GM21423 (cell line): ENCODE results near the gene REV3L.
A peak's percentile ranks its signal among the peaks of the same experiment; 100 is the strongest.
"Not testable (repeated sequence)": the region's sequence is repeated elsewhere in the genome, so short reads cannot be mapped to it uniquely, and the experiment has no call there.

Source experiments
- ATAC-seq: cut with Tn5 transposase; IDR thresholded peaks from one replicate; pipeline ENCODE4 v1.9.1; 2021; ENCODE audit warnings: mild to moderate bottlenecking, moderate library complexity; ENCODE audit not compliant: unreplicated experiment

The REV3L gene

DNA sequence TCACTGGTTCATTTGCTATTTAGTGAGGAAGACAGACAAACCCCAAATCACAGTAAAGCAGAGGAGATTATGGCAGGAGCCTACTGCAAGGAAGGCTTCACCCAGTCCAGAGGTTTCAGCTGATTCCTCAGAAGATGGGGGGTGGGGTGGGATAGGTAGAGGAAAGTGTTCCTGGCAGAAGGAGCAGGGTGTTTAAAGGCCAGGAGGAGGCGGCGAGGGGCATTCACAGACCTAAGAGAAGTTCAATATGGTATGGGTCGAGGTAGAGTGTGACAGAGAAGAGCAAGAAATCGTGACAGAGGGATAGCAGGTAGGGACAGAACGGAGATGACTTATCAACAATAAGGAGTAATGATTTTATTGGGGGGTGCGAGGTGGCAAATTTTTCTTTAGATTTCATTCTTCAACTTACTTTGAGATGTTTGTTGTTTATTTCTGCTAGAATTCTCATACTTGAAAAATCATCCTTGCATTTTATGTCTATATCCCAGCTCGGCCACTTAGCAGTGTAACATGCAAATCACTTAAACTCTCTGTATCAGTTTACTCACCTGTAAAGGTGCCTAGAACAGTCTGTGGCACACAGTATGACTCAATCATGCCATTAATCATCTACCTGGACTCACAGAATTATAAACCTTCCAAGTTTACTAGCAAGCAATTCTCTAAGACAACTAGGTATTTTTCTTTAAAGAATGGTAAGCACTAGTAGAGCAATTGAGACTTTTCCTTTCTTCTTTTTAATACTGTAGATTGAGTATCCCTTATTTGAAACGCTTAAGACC is 176.7 kb downstream of the REV3L start:
- no peak for ATAC-seq

DNA sequence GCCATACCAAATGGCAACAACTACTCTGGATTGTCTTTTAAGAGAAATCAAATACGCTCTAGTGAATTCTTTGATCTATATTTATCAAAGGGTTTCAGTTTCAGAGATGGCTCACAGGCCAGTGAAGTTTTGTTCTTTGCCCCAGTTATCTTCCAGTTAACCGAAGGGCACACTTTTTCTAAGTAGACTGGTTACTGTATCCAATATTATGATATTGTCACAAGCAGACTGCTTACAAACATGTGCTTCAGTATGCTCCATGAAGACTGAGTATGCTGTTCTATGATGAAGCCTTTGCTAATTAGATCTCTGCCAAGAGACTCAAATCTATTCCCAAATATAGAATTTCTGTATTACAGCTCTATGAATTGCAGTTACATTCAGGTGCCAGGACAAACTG is 181.1 kb downstream of the REV3L start:
- ATAC-seq = peak; percentile 53

DNA sequence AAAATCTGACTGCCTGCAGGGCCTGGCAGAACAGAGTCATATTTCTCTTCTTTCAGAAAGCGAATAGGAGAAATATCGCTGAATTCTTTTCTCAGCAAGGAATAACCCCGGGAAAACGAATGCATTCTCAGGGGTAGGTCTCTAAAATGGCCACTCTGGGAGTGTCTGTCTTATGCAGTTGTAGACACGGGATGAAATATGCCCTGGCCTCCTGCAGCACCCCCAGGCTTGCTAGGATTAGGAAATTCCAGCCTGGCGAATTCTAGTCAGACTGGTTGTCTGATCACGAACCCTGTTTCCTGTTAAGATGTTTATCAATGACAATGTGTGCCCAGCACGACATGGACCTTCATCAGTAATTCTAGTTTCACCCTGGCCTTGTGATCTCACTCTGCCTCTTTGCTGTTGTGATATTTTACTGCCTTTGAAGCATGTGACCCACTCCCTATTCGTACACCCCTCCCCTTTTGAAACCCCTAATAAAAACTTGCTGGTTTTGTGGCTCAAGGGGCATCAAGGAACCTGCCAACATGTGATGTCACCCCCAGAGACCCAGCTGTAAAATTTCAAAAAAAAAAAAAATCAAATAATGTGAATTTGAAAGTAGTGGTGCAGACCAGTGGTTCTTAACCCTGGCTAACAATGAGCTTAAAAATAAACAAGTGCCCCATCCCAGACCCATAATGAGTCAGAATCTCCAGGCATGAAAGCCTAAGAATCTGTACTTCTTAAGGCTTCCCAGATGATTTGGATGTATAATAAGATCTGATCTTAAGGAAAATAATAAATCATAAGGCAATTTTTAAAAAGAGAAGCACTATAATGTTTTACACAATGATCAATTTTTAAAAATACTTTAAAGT is 181.8 kb downstream of the REV3L start:
- ATAC-seq = not testable (repeated sequence)

DNA sequence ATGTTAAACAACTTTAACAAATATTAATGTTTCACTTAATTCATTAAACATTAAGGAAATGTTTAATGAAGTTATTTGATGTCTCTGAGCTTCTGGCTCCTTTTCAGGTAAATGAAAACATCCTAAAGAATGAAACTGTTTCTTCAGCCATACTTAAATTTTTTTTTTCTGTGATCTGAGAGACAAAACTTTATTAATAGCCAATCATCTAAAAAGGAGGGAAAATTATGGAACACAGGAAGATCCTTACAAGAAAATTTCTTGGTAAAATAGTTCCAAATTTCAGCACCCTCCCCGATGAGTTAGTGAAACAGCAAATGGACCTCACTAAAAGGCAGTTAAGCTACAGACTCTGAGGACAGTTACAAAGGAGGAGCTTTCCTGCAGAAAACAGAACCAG is 185.2 kb downstream of the REV3L start:
- ATAC-seq = no peak

DNA sequence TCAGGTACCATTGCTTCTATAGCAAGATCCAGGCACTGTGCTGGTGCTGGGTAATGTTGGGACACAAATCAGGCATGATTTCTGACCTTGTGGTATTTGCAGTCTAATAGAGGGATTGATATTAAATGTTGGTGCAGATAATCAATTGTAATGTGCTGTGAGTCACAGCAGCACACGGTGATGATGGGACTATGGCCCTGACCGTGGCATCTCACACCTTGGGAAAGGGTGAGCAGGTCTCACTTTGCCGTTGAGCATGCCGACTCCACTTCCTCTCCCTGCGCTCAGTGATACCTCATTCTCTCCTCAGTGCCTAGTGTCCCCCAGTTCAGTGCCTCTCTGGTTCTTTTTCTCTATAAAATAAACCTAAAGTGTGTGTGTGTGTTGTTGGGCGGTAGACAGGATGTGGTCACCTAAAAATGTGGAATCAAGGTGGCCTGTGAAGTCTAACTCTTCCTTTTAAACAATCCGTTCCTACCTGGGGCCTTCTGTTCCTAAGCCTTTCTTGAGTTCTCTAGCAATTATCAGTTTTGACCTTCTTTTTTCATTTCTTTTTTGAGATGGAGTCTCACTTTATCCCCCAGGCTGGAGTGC is 188.5 kb downstream of the REV3L start:
- no peak for ATAC-seq

DNA sequence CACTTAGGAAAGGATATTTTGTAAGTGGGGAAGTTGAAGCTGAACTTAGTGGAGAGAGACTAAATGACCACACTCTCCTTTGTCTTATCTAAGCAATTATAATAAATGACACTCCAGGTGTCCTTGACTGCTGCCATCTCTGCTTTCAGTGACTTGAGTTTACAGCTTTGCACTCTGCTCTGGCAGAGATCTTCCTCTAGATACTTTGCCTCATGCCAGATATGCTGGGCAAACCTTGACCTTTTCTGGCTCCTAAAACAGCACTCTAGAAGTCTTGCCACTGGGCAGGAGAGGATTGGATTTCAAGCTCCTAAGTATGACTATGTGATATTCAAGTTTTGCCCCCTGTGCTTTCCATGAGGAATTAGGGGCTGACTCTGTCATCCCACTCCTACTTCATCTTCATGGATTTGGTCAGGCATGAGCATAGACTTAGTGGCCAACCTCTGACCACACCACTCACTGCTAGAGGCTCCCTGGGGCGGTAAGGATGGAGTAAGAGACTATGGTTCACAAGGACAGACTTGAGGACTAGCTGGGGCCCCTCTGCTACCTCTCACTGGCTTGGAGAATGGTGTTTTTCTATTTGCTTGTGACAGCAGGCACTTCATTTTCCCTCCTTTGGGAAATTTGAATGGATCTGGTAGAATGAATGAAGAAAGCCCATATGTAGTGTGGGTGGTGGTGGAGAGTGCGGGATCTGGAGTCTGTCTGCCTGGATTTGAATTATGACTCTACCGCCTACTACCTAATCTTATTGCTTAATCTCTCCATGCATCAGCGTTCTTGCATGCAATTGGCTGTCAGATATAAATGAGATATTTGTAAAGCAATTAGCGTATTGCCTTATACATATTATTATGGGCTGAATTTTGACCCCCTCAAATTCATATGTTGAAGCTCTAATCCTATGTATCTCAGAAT is 191.4 kb downstream of the REV3L start:
- peak; percentile 15 for ATAC-seq

DNA sequence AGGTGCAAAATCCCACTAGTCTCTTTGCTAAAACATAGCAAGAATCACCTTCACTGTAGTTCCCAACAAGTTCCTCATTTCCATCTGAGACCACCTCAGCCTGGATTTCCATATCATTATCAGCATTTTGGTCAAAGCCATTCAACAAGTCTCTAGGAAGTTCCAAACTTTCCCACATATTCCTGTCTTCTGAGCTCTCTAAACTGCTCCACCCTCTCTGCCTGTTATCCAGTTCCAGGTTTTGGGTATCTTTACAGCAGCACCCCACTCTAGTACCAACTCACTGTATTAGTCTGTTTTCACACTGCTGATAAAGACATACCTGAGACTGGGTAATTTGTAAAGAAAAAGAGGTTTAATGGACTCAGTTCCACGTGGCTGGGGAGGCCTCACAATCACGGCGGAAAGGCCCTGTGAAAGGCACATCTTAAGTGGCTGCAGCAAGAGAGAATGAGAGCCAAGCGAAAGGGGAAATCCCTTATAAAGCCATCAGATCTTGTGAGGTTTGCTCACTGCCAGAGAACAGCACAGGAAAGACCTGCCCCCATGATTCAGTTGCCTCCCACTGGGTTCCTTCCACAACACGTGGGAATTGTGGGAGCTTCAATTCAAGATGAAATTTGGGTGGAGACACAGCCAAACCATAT is 192.2 kb downstream of the REV3L start:
- ATAC-seq = peak; percentile 89

DNA sequence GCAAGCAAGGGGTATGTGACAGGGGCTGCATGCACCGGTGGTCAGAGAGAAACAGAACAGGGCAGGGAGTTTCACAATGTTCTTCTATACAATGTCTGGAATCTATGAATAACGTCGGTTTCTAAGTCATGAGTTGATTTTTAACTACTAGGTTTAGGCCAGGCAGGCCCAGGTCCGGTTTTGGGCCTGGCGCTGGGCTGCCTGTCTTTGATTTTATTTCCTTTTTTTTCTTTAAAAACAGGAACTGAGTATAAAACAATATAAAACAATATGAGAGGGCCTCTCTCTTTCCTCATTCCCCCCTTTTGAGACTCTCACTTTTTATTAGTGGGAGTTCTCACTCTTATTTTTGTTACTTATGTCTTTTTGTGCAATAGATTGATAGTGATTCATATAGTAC is 198.7 kb downstream of the REV3L start:
- ATAC-seq = not testable (repeated sequence)

DNA sequence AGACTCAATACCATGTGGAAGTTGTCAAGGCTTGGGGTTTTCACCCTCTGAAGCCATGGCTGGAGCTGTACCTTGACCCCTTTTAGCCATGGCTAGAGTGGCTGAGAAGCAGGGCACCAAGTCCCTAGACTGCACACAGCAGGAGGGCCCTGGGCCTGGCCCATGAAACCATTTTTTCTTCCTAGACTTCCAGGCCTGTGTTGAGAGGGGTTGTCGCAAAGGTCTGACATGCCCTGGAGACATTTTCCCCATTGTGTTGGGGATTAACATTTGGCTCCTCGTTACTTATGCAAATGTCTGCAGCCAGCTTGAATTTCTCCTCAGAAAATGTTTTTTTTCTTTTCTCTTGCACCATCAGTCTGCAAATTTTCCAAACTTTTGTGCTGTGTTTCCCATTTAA is 199.3 kb downstream of the REV3L start:
- no peak for ATAC-seq

DNA sequence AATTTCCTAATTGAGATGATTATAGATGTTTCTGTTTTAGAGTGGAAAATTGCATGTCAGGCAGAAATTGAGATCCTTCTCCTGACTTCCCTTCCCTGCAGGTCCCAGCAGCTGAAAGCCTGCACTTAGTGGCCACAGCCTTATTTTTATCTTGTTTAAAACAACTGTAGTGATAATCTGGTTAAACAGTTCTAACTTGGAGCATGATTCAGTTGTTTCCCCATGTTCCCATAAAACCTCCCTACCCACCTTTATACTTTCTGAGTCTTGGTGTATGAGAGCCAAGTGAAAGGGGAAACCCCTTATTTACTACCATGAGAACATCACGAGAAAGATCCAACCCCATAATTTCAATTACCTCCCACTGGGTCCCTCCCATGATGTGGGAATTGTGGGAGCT is 200.5 kb downstream of the REV3L start:
- no peak for ATAC-seq

DNA sequence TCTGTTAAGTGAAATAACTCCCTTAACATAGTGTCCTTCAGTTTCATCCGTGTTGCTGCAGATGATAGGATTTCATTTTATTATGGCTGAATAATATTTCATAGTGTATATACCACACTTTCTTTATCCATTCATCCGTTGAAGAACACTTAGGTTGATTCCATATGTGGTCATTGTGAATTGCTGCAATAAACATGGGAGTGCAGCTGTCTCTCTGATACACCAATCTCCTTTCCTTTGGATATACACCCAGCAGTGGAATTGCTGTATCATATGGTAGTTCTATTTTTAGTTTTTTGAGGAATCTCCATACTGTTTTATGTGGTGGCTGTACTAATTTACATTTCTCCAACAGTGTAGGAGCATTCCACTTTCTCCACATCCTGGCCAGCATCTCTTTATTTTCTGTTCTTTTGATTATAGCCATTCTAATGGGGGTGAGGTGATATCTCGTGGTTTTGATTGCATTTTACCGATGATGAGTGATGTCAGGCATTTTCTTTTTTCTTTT is 202.5 kb downstream of the REV3L start:
- no peak for ATAC-seq

DNA sequence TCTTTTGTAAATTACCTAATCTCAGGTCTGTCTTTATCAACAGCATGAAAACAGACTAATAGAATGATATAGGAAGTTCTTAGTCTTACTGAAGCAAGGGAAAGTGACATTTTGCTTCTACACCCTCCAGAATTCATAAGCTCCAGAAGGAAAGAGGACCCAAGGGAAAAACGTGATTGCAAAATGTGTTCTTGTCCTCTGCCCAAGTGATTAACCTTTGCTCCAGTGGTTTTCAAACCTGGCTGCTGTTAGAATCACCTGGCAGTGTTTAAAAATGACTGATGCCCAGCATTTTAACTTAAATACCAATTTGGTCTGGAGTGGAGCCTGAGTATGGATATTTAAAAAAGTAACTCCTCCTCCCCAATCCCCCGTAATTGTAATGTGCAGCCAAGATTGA is 204.3 kb downstream of the REV3L start:
- ATAC-seq = no peak

DNA sequence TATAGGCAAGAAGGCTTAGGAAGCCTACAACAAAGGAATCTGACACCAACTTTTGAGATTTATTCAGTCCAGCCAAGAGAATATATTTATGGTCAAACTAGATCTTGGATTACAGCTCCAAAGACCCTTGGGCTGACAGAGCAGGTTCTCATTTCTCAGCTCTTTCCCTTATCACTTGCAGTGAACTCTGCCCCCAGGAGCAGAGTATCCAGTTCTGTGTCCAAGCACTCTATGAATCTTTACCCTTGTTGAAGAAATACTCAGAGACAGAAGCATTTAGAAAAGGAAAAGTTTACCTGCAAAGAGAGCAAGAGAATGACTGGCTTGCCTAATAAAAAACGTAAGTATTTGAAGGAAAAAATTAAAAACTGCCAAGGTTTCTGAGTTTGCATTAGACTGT is 205.2 kb downstream of the REV3L start:
- no peak for ATAC-seq

DNA sequence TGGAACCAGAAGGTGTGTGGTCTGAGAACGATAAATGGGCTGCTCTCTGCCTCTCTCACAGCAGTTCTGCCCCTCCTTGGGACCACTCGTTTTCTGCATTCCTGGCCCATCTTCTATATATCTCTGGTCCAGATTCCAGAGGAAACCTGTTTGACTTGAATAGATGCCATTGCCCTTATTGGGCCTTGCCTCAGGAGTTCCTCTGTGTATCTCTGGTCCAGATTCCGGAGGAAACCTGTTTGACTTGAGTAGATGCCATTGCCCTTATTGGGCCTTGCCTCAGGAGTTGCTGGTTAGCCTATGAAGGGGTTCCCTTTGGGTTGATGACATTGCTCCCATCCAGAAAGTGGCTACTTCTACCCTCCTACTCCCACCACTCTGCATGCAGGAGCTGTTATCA is 206.3 kb downstream of the REV3L start:
- no peak for ATAC-seq

DNA sequence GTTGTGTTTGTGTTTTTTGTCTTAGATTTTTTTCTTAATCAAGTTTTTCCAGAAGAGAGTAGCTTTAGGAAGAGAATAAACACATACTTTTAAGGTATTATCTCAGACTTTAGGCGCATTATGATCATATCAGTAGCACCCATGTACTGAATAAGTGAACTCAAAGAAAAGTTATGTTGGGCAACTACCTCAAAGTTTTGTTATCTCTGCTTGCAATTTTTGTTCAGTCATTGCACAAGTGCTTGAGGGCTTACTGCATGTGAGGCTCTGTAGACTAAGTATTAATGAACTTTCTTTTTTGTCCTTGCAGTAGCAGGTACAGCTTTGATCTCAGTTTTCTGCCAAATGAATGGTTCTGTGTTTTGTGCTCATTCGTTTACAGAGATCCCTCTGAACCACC is 206.7 kb downstream of the REV3L start:
- no peak for ATAC-seq

DNA sequence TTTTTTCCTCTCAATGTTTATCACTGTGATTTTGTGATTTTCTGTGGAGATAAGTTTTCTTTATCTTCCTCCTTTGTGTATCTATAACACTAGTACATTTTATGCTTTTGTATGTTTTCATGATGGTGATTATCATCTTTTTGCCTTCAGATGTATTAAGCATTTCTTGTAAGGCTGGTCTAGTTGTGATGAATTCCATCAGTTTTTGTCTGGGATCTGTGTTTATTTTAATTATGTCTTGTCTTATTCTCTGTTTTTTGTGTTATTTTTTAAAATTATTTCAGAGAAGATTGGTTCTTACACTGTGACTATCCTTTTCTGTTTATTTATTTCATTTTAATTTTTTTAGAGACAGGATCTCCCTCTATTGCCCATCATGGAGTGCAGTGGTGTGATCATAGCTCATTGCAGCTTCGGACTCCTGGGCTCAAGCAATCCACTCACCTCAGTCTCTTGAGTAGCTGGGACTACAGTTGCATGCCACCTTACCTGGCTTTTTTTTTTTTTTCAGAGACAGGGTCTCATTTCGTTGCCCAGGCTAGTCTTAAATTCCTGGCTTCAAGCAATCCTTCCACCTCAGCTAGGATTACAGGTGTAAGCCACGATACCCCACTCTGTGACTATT is 208.3 kb downstream of the REV3L start:
- ATAC-seq = no peak

DNA sequence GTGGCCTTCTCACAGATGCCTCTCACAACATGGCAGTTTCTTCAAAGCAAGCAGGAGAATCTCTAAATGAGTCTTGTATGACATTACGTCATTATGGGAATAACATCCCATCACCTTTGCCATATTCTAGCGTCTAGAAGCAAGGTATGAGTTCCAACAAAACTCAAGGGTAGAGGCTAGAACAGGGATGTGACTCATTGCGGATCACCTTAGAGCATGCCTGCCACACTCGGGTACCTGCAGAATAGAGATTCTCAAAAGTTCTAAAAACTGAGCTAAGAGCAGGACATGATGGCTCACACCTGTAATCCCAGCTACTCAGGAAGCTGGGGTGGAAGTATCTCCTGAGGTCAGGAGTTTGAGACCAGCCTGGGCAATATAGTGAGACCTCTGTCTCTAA is 212.9 kb downstream of the REV3L start:
- ATAC-seq = no peak

DNA sequence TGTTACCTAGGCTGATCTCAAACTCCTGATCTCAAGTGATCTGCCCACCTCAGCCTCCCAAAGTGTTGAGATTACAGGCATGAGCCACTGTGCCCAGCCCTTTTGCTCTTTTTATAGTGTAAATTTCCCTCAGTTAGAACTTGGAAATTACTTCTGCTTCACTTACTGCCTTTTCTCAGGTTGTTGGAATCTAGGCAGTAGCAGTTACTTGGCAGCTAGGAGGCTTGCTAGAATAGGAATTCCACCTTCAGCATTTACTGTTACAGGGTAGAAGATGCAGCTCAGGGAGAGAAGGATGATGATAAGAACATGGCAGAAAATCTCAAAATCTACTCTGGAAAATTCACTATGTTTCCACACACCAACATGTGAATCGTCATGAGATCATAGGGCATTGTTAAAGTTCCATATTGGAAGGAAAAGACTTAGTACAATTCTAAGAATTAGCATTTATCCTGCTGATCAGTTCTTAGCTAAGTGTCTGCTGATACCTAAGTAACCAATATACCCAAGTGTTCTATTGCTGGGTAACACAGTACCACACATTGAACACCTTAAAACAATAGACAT is 213.5 kb downstream of the REV3L start:
- no peak for ATAC-seq

DNA sequence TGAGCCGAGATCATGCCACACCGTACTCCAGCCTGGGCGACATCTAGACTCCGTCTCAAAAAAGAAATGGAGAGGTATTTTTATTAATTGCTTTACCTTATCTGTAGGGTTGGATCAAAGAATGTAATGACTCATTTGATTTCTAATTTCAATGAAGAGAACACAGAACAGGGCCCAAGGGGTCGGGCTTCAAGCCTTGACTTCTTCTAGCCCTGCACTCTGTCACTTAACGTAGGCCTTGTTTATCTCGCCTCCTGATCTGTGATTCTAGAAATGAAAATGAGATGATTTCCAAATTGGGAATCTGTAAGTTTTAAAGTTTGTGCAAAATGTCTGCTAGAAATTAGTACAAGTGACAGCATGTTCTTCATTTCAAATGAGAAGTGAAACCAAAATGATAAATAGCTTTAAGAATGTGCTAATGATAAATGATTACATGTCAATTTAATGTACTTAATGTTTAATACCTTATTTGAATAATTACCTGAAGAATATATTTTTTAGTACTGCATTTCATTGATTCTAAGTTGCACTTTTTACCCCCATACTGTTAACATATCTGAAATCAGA is 215.2 kb downstream of the REV3L start:
- no peak for ATAC-seq
